Measurements from ENCODE around the gene CLCN7. TPM values are rescaled to one million over a fixed set of nuclear protein-coding genes. Genes with fewer than 3 reads are reported as not detected.
A peak's percentile ranks its signal among the peaks of the same experiment; 100 is the strongest.

CLCN7 gene
- total and polyA plus RNA-seq, 9 of the 15 experiments (the other 6 are each of a cell fraction or from before 2014, with no cell fraction given): 0.06 to 126 (median 18.7) TPM

GRCh38 chr16:1441391-1441829, 33.4 kb downstream of the CLCN7 start:
- no peak overlapping the region for H3K4me2 ChIP-seq (ENCODE audit: insufficient read depth, low read length)
- peak overlapping the region; percentile 52; the same call in 1 of the 2 replicates for H2AFZ ChIP-seq (ENCODE audit: low read depth, low read length)
- H3K4me1 ChIP-seq (replicated peaks in 1 of 2; ENCODE audit: control insufficient read depth in 2 of 2, insufficient read depth in 2 of 2, low read length in 2 of 2): peaks cover 0 to 73% of the 10 kb centered on the region in 2 experiments; a peak in 3 of 5 replicates
- in situ Hi-C loops (cut with MboI) (no loop called here), intact Hi-C loops (cut with micrococcal nuclease) (no loop called here)
- H3K9me1 ChIP-seq (ENCODE audit: control insufficient read depth, insufficient read depth, low read length): no peaks in the 10 kb centered on the region
- FAIRE-seq (no peak), ATAC-seq (no peak), DNase-seq (ENCODE audit: extremely low read depth in 1 of 4, low spot score in 3 of 4) (peak in 1 of 4 experiments; percentile 49)
- TF ChIP-seq GABPB1 (CRISPR knock-in tag; IDR thresholded peaks at IDR 0.05) (no peak), HDAC2 (IDR thresholded peaks at IDR 0.05) (no peak), TAL1 (IDR thresholded peaks at IDR 0.05) (no peak), E2F6 (IDR thresholded peaks at IDR 0.05; ENCODE audit: borderline replicate concordance in 1 of 2, extremely low read depth in 1 of 2, insufficient read depth in 1 of 2, insufficient read length in 1 of 2, low read depth in 1 of 2, low read length in 1 of 2, poor library complexity in 1 of 2, severe bottlenecking in 1 of 2) (no peak), ZNF707 (CRISPR knock-in tag; conservative IDR thresholded peaks at IDR 0.05) (no peak), CREBBP (IDR thresholded peaks at IDR 0.05; ENCODE audit: low read depth, low read length) (no peak), PURB (CRISPR knock-in tag; IDR thresholded peaks at IDR 0.05; ENCODE audit: low read depth) (no peak), CBX2 (IDR thresholded peaks at IDR 0.05; ENCODE audit: insufficient read depth, low read length, poor library complexity, severe bottlenecking) (no peak), ZNF316 (IDR thresholded peaks at IDR 0.05) (no peak)
- WGBS (ENCODE audit: insufficient coverage, low coverage, missing lambda C conversion rate): 44% methylated on average over 14 of the region's 22 CpGs
- CTCF ChIA-PET (ENCODE audit: low intra/inter-chr PET ratio): no interaction called here
- BruUV-seq (replicated peaks): no TSS peak
- no peaks in the 10 kb centered on the region for H4K20me1 ChIP-seq (replicated peaks; ENCODE audit: control insufficient read depth, insufficient read depth, low read length)
- no peak overlapping the region for H3K4me3 ChIP-seq
- H3K27me3 ChIP-seq (ENCODE audit: control insufficient read depth in 2 of 2, insufficient read depth in 2 of 2, low read length in 2 of 2): no peaks in the 10 kb centered on the region
- no peaks in the 10 kb centered on the region for H3K79me2 ChIP-seq (ENCODE audit: control insufficient read depth, insufficient read depth, low read length)
- POLR2A ChIA-PET: interaction anchor here (1.0 to 1.2 kb wide), 3 partner anchors 8 to 21 kb away, joined by 3 read pairs; partner anchors contain the start of gene UQCC4
- no peak overlapping the region for H3K27ac ChIP-seq (ENCODE audit: extremely low read depth, low read depth, low read length)
- peak overlapping the region in 1 of 2 experiments; percentile 80; a peak in 2 of 4 replicates for H3K9ac ChIP-seq (ENCODE audit: insufficient read depth in 1 of 2, low read depth in 2 of 2, low read length in 2 of 2)
- no peaks in the 10 kb centered on the region for H3K9me3 ChIP-seq (replicated peaks; ENCODE audit: control insufficient read depth, insufficient read depth, low read depth, low read length)
- H3K36me3 ChIP-seq (ENCODE audit: control insufficient read depth, insufficient read depth, low read length): peaks cover 9% of the 10 kb centered on the region; the same call in 1 of the 3 replicates

Data from K562 (cell line).